Rectal smooth muscle tissue (tissue), 1 donor: ENCODE measurements around the gene PDGFC.

Experiments
- H3K27ac ChIP-seq: one replicate; pipeline ENCODE4 v1.7.0; 2013; ENCODE audit warnings: low read depth, low read length, inconsistent platforms
- H3K27me3 ChIP-seq: one replicate; pipeline ENCODE4 v1.7.0; 2013; ENCODE audit warnings: low read length; ENCODE audit not compliant: control insufficient read depth, insufficient read depth
- H3K36me3 ChIP-seq: one replicate; pipeline ENCODE4 v1.7.0; 2013; ENCODE audit warnings: low read length; ENCODE audit not compliant: control insufficient read depth, insufficient read depth
- H3K4me1 ChIP-seq: one replicate; pipeline ENCODE4 v1.7.0; 2013; ENCODE audit warnings: low read length; ENCODE audit not compliant: control insufficient read depth, insufficient read depth
- H3K4me3 ChIP-seq: one replicate; pipeline ENCODE4 v1.7.0; 2013; ENCODE audit warnings: low read length
- H3K9ac ChIP-seq: one replicate; pipeline ENCODE4 v1.7.0; 2013; ENCODE audit warnings: low read length

PDGFC gene

DNA sequence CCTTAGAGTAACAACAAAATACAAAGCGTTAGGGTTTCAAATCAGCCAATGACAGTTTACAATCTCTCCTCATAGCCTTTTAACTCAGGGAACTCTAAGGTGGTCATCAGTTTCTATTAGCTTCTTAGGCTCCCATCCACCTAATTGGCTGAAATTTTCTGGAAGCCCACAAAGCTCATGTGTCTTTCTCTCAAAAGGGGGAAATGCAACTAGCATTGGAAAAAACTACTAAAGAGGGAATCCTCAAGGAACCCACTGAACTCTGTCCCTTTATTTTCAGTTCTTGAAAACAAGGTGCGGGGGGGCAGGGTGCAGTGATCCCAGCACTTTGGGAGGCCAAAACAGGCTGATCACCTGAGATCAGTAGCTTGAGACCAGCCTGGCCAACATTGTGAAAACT is 56.4 kb downstream of the PDGFC start:
- H3K4me1 ChIP-seq = no peaks in the 10 kb centered on the region
- H3K27me3 ChIP-seq = no peaks in the 10 kb centered on the region
- H3K36me3 ChIP-seq = no peaks in the 10 kb centered on the region
- no peak overlapping the region for H3K27ac ChIP-seq
- no peak overlapping the region for H3K9ac ChIP-seq
- H3K4me3 ChIP-seq = no peak overlapping the region

GRCh38 chr4:156913234-156913633 is 58.4 kb downstream of the PDGFC start:
- Histone ChIP-seq H3K27ac (no peak overlapping the region), H3K9ac (no peak overlapping the region), H3K27me3 (no peaks in the 10 kb centered on the region), H3K4me3 (no peak overlapping the region), H3K36me3 (no peaks in the 10 kb centered on the region), H3K4me1 (no peaks in the 10 kb centered on the region)

DNA sequence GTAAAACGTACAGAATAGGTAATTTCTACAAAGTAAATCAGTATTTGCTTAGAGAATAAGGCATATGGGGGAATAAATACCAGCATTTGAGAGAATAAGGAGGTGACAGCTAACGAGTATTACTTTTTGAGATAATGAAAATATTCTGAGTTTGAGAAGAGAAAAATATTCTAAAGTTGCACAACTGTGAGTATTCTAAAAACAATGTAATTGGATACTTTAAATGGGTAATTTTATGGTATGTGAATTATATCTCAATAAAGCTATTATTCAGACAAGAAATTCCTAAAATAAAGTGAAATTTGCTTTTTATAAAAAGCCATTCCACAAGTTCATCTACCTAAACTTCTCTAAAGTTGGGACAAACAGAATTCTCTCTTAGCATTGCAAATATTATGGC is 62.6 kb downstream of the PDGFC start:
- Histone ChIP-seq H3K4me3 (no peak overlapping the region), H3K27me3 (no peaks in the 10 kb centered on the region), H3K4me1 (peaks cover 2% of the 10 kb centered on the region), H3K27ac (no peak overlapping the region), H3K9ac (no peak overlapping the region), H3K36me3 (no peaks in the 10 kb centered on the region)

- Histone ChIP-seq H3K9ac (no peak overlapping the region), H3K27me3 (no peaks in the 10 kb centered on the region), H3K36me3 (no peaks in the 10 kb centered on the region), H3K4me3 (no peak overlapping the region), H3K4me1 (peaks cover 2% of the 10 kb centered on the region), H3K27ac (no peak overlapping the region)
Observed at GRCh38 chr4:156906325-156906724, 65.3 kb downstream of the PDGFC start.

GRCh38 chr4:156901871-156902270 is 69.7 kb downstream of the PDGFC start:
- Histone ChIP-seq H3K27ac (no peak overlapping the region), H3K27me3 (no peaks in the 10 kb centered on the region), H3K4me1 (peaks cover 2% of the 10 kb centered on the region), H3K4me3 (no peak overlapping the region), H3K36me3 (no peaks in the 10 kb centered on the region), H3K9ac (no peak overlapping the region)

DNA sequence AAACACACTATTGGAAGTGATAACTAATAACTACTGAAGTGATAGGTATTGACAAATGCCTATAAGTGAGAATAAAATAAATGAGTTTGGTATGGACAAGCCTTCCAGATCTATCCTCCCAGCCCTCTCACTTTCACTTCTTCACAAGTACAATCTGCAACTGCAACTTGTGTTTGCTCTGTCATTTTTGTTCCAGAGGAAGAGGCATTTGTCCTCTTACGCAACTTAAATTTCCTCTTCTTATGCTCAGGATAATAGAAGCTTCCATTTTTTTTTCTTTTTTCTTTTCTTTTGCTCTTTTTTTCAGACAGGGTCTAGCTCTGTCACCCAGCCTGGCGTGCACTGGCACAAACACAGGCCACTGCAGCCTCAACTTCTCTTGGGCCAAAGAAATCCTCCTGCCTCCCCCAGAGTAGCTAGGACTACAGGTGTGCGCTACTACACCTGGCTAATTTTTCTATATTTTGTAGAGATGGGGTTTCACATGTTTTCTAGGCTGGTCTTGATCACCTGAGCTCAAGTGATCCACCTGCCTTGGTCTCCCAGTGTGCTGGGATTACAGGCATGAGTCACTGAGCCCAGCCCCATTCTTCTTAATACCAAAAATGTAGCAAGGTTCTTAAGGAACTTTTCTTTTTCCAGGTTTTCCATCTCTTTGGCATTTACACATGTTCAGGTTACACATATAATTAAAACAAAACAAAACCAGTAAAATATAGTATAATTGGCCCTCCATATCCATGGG is 73.1 kb downstream of the PDGFC start:
- no peak overlapping the region for H3K27ac ChIP-seq
- H3K4me3 ChIP-seq = no peak overlapping the region
- no peak overlapping the region for H3K9ac ChIP-seq

GRCh38 chr4:156896527-156896926 is 75.1 kb downstream of the PDGFC start:
- H3K36me3 ChIP-seq = no peaks in the 10 kb centered on the region
- no peak overlapping the region for H3K27ac ChIP-seq
- no peak overlapping the region for H3K4me3 ChIP-seq
- H3K9ac ChIP-seq = no peak overlapping the region
- H3K27me3 ChIP-seq = no peaks in the 10 kb centered on the region
- H3K4me1 ChIP-seq = no peaks in the 10 kb centered on the region

More for the DNA sequence above, 73.1 kb downstream of the PDGFC start:
- H3K4me1 ChIP-seq = no peaks in the 10 kb centered on the region
- H3K36me3 ChIP-seq = no peaks in the 10 kb centered on the region
- no peaks in the 10 kb centered on the region for H3K27me3 ChIP-seq

DNA sequence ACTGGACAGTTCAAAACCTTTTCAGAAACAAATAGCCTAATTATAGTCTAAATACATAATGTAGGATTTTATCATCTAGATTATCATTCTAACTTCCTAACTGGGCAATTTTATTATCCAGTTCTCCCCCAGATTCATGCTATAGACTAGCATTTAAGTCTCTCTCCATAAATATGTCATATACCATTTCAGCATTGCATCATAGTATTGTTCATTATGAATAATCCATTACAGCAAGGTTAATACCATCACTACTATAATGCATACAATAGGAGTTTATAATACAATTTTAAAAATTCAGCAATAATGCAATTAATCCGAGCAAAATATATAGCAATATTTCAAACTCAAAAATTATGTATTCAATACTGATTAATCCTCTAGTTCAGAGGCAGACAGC is 77.4 kb downstream of the PDGFC start:
- Histone ChIP-seq H3K27me3 (no peaks in the 10 kb centered on the region), H3K36me3 (no peaks in the 10 kb centered on the region), H3K9ac (no peak overlapping the region), H3K27ac (no peak overlapping the region), H3K4me3 (no peak overlapping the region), H3K4me1 (no peaks in the 10 kb centered on the region)

GRCh38 chr4:156892805-156893204 is 78.8 kb downstream of the PDGFC start:
- H3K36me3 ChIP-seq = no peaks in the 10 kb centered on the region
- H3K4me1 ChIP-seq = no peaks in the 10 kb centered on the region
- no peak overlapping the region for H3K9ac ChIP-seq
- H3K4me3 ChIP-seq = no peak overlapping the region
- H3K27ac ChIP-seq = no peak overlapping the region
- no peaks in the 10 kb centered on the region for H3K27me3 ChIP-seq

DNA sequence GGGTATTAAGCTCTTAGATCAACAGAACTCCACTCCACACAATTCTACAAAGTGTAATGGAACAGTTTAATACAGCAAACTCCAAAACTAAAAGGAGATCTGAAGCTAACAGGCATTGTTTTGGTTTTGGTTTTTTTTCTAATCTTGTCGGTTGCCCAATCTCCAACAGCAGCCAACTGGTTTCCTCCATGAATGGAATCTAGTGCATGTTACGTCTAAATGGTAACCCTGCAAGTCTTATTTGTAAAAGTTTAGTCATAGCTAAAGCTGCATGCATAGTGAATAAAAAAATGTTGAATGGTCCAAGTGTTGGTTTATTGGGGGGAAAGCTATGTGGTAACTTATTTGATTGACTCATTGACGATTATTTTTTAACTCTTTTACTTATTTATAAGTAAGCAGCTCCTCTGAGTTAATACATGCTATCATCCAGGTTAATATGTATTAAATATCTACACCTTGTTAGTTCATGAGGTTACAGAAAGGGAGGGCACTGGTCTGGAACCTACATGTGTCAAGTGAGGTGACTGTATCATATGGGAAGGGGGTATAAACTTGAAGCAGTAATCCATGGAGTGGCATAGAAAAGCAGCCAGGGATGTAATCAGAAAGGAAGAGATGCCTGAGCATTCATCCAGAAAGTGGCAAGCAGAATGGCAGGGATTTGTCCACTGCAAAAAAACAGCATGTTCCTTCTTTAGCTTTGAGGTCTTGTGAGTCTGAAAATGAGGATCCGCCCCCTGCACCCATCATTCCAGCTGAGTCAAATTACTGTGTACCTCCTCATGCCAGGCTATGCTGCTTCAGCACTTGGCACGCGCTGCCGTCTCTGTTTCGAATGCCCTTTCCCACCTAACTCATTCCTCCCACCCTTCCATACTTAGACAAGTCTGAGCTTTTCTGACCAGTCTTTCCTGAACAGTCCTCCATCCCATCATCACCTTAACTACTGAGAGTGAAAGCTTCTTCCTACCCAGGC is 81.7 kb downstream of the PDGFC start:
- H3K27ac ChIP-seq = no peak overlapping the region

GRCh38 chr4:156888762-156889161 is 82.8 kb downstream of the PDGFC start:
- Histone ChIP-seq H3K9ac (no peak overlapping the region), H3K27ac (no peak overlapping the region), H3K36me3 (no peaks in the 10 kb centered on the region), H3K4me3 (no peak overlapping the region), H3K27me3 (no peaks in the 10 kb centered on the region), H3K4me1 (peaks cover 3% of the 10 kb centered on the region)

More for the DNA sequence above, 81.7 kb downstream of the PDGFC start:
- H3K27me3 ChIP-seq = no peaks in the 10 kb centered on the region
- H3K4me3 ChIP-seq = no peak overlapping the region
- no peaks in the 10 kb centered on the region for H3K36me3 ChIP-seq
- no peaks in the 10 kb centered on the region for H3K4me1 ChIP-seq
- no peak overlapping the region for H3K9ac ChIP-seq

- no peak overlapping the region for H3K4me3 ChIP-seq
- H3K4me1 ChIP-seq = peaks cover 3% of the 10 kb centered on the region
- H3K36me3 ChIP-seq = no peaks in the 10 kb centered on the region
- H3K27ac ChIP-seq = no peak overlapping the region
- no peaks in the 10 kb centered on the region for H3K27me3 ChIP-seq
- no peak overlapping the region for H3K9ac ChIP-seq
Observed at GRCh38 chr4:156886481-156886880, 85.1 kb downstream of the PDGFC start.
